Measurements from ENCODE around the gene UMODL1.

Gene UMODL1

DNA sequence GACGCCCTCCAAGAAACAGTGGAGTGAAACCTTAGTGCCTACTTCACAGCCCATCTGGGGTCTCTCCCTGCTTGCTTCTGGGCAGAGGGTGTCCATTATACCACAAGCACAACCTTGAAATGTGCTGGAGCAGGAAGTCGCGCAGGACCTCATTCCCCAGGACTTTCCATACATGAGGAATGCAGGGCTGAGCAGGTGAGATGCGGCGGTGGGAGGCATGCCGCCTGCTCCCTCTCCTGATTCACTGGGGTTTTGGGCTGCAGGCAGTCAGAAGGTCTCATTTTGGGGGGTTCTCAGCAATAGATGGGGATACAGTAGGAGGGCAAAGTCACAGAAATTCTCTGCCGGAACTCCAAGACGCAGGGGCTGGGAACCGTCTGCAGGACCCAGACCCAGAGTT lies 15.7 kb upstream of the UMODL1 start:
- H3K27ac ChIP-seq (ENCODE audit: low read length) = no peak overlapping the region
- H3K4me3 ChIP-seq (ENCODE audit: low read depth in 1 of 2, low read length in 2 of 2) = no peak overlapping the region
- DNase-seq (no peak), ATAC-seq (ENCODE audit: insufficient read depth, low read depth) (no peak)
- no peaks in the 10 kb centered on the region for H3K9me3 ChIP-seq (ENCODE audit: insufficient read depth, low read length, severe bottlenecking)
- no peak overlapping the region for H3K9ac ChIP-seq (ENCODE audit: low read depth, low read length)
- no peak overlapping the region for H2AFZ ChIP-seq (ENCODE audit: low read depth, low read length)
- H3K4me1 ChIP-seq (ENCODE audit: insufficient read depth, low read length) = peaks cover 8% of the 10 kb centered on the region
- no peak overlapping the region for H3K4me2 ChIP-seq (ENCODE audit: insufficient read depth, low read length)
- no peaks in the 10 kb centered on the region for H3K27me3 ChIP-seq (ENCODE audit: insufficient read depth, low read length, poor library complexity)
- H3K79me2 ChIP-seq (ENCODE audit: insufficient read depth, low read length) = no peaks in the 10 kb centered on the region
- H4K20me1 ChIP-seq (ENCODE audit: insufficient read depth, low read length) = no peaks in the 10 kb centered on the region
- TF ChIP-seq, protein P1, sequence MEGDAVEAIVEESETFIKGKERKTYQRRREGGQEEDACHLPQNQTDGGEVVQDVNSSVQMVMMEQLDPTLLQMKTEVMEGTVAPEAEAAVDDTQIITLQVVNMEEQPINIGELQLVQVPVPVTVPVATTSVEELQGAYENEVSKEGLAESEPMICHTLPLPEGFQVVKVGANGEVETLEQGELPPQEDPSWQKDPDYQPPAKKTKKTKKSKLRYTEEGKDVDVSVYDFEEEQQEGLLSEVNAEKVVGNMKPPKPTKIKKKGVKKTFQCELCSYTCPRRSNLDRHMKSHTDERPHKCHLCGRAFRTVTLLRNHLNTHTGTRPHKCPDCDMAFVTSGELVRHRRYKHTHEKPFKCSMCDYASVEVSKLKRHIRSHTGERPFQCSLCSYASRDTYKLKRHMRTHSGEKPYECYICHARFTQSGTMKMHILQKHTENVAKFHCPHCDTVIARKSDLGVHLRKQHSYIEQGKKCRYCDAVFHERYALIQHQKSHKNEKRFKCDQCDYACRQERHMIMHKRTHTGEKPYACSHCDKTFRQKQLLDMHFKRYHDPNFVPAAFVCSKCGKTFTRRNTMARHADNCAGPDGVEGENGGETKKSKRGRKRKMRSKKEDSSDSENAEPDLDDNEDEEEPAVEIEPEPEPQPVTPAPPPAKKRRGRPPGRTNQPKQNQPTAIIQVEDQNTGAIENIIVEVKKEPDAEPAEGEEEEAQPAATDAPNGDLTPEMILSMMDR (IDR thresholded peaks at IDR 0.05; ENCODE audit: borderline replicate concordance, extremely low read depth, low read length, poor library complexity, severe bottlenecking) = no peak
- TF ChIP-seq EZH2 (IDR thresholded peaks at IDR 0.05; ENCODE audit: borderline replicate concordance, low read depth, low read length, severe bottlenecking) = no peak
- no peaks in the 10 kb centered on the region for H3K36me3 ChIP-seq (ENCODE audit: insufficient read depth, low read length)

DNA sequence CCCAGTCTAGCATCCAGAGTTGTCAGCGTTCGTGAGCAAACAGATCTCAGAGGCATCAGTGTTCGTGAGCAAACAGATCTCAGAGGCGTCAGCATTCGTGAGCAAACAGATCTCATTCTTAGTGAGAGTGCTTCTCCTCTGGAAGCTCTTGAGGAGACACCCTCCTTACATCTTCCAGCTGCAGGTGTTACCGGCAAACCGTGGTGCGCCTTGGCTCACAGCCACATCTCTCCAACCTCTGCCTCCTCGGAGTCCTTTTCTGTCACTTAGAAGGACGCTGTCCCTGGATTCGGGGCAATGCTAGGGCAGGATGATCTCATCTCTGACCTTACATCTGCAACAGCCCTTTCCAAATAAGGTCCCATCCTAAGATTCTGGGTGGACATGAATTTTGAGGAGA lies 14.6 kb upstream of the UMODL1 start:
- Histone ChIP-seq H3K9ac (ENCODE audit: low read depth, low read length) (no peak overlapping the region), H3K27me3 (ENCODE audit: insufficient read depth, low read length, poor library complexity) (no peaks in the 10 kb centered on the region), H2AFZ (ENCODE audit: low read depth, low read length) (no peak overlapping the region), H3K4me2 (ENCODE audit: insufficient read depth, low read length) (no peak overlapping the region), H3K27ac (ENCODE audit: low read length) (no peak overlapping the region), H3K79me2 (ENCODE audit: insufficient read depth, low read length) (no peaks in the 10 kb centered on the region), H3K9me3 (ENCODE audit: insufficient read depth, low read length, severe bottlenecking) (no peaks in the 10 kb centered on the region), H3K36me3 (ENCODE audit: insufficient read depth, low read length) (no peaks in the 10 kb centered on the region), H3K4me3 (ENCODE audit: low read depth in 1 of 2, low read length in 2 of 2) (no peak overlapping the region), H4K20me1 (ENCODE audit: insufficient read depth, low read length) (no peaks in the 10 kb centered on the region), H3K4me1 (ENCODE audit: insufficient read depth, low read length) (peaks cover 15% of the 10 kb centered on the region)
- no peak for DNase-seq
- peak; percentile 36; the same call in 2 of the 3 replicates for ATAC-seq (ENCODE audit: insufficient read depth, low read depth)
- TF ChIP-seq, protein P1 (IDR thresholded peaks at IDR 0.05; ENCODE audit: borderline replicate concordance, extremely low read depth, low read length, poor library complexity, severe bottlenecking) = no peak
- TF ChIP-seq EZH2 (IDR thresholded peaks at IDR 0.05; ENCODE audit: borderline replicate concordance, low read depth, low read length, severe bottlenecking) = no peak

DNA sequence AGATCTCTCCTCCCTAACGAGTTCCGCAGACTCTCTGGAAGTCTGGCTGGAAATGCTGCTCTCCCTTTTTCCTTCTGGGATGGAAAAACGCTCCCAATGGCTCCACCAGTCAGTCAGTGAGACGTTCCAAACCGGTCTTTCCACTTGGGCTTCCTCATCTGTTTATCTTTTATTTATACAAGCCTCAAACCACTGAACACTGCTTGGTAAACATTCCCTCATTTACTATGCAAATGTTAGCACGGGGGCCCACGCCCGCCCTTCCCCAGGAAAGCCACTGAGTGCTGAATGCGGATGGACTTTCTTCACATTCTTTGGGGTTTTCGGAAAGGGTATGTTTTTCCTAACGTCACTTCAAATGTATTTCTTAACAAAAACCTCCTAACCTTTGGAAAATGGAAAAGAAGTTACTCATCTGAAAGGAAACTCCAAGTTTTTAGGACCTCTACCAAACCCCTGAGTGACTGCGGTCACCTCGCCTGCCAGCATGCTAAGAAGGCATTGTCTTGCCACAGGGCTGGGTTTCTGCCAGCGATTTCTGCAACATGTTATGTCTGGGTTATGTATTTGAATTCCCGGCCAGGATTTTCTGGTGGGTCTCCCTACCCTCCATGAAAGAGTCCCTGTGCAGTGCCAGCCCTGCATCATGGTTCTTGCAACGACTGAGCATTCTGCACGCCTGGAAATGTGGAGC lies 14.0 kb upstream of the UMODL1 start:
- ATAC-seq (ENCODE audit: insufficient read depth, low read depth) = no peak
- no peak overlapping the region for H3K4me3 ChIP-seq (ENCODE audit: low read depth in 1 of 2, low read length in 2 of 2)

More for the DNA sequence above, 14.0 kb upstream of the UMODL1 start:
- no peak for DNase-seq
- TF ChIP-seq, protein P1 (IDR thresholded peaks at IDR 0.05; ENCODE audit: borderline replicate concordance, extremely low read depth, low read length, poor library complexity, severe bottlenecking) = no peak
- no peak for TF ChIP-seq EZH2 (IDR thresholded peaks at IDR 0.05; ENCODE audit: borderline replicate concordance, low read depth, low read length, severe bottlenecking)
- no peaks in the 10 kb centered on the region for H3K9me3 ChIP-seq (ENCODE audit: insufficient read depth, low read length, severe bottlenecking)
- H3K27me3 ChIP-seq (ENCODE audit: insufficient read depth, low read length, poor library complexity) = no peaks in the 10 kb centered on the region
- H3K9ac ChIP-seq (ENCODE audit: low read depth, low read length) = no peak overlapping the region
- H3K27ac ChIP-seq (ENCODE audit: low read length) = no peak overlapping the region
- no peaks in the 10 kb centered on the region for H4K20me1 ChIP-seq (ENCODE audit: insufficient read depth, low read length)
- no peak overlapping the region for H3K4me2 ChIP-seq (ENCODE audit: insufficient read depth, low read length)
- H3K4me1 ChIP-seq (ENCODE audit: insufficient read depth, low read length) = peaks cover 16% of the 10 kb centered on the region
- no peaks in the 10 kb centered on the region for H3K79me2 ChIP-seq (ENCODE audit: insufficient read depth, low read length)
- H2AFZ ChIP-seq (ENCODE audit: low read depth, low read length) = no peak overlapping the region
- H3K36me3 ChIP-seq (ENCODE audit: insufficient read depth, low read length) = no peaks in the 10 kb centered on the region
